H7 (cell line): Measurements from ENCODE around the gene TBC1D22B. TPM values are rescaled to one million over a fixed set of nuclear protein-coding genes. Genes with fewer than 3 reads are reported as not detected.
"Not testable (repeated sequence)": the region's sequence is repeated elsewhere in the genome, so short reads cannot be mapped to it uniquely, and the experiment has no call there.

Experiments used
- DNase-seq: peaks from one replicate; pipeline ENCODE4 v3.0.0; 2012
- H3K27me3 ChIP-seq: 2 replicates; pipeline ENCODE4 v1.6.0; 2011; ENCODE audit warnings: mild to moderate bottlenecking, low read length; ENCODE audit not compliant: control insufficient read depth, insufficient read depth
- H3K36me3 ChIP-seq: replicated peaks from 2 replicates; pipeline ENCODE4 v1.5.1; 2011; ENCODE audit warnings: low read length; ENCODE audit not compliant: control insufficient read depth, insufficient read depth
- H3K4me3 ChIP-seq: 2 replicates; pipeline ENCODE4 v1.5.1; 2011; ENCODE audit warnings: low read depth, mild to moderate bottlenecking, control low read depth, low read length, moderate library complexity; ENCODE audit not compliant: insufficient read depth
- total RNA-seq: library from RNA; depleted of rRNA; stranded (reverse); fragments of >200 nt; shearing (Covaris generic); gene quantifications from 2 replicates; pipeline ENCODE4 v1.2.3, GENCODE V29; 2014

Gene TBC1D22B
- total RNA-seq, 1 experiment from 2014 or later, result 14.5 TPM

DNA sequence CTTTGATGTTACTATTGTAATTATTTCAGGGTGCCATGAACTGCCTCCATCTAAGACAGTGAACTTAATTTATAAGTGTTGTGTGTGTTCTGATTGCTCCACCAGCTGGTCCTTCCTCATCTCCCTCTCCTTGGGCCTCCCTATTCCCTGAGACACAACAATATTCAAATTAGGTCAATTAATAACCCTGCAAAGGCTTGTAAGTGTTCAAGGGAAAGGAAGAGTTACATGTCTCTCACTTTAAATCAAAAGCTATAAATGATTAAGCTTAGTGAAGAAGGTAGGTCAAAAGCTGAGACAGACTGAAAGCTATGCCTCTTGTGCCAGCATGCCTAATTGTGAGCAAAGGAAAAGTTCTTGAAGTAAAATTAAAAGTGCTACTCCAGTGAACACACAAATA lies 35.9 kb downstream of the TBC1D22B start:
- no peaks in the 10 kb centered on the region for H3K27me3 ChIP-seq
- no peak overlapping the region for H3K4me3 ChIP-seq
- DNase-seq, result no peak
- peaks cover 15% of the 10 kb centered on the region for H3K36me3 ChIP-seq

DNA sequence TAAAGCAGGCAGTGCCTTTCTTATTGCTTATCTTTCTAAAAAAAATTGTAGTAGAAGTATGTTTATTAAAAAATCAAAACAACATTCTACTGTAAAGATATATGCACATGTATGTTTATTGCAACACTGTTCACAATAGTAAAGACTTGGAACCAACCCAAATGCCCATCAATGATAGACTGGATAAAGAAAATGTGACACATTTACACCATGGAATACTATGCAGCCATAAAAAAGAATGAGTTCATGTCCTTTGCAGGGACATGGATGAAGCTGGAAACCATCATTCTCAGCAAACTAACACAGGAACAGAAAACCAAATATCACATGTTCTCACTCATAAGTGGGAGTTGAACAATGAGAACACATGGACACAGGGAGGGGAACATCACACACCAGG lies 40.1 kb downstream of the TBC1D22B start:
- H3K4me3 ChIP-seq, DNase-seq, H3K36me3 ChIP-seq, H3K27me3 ChIP-seq: not testable (repeated sequence)

DNA sequence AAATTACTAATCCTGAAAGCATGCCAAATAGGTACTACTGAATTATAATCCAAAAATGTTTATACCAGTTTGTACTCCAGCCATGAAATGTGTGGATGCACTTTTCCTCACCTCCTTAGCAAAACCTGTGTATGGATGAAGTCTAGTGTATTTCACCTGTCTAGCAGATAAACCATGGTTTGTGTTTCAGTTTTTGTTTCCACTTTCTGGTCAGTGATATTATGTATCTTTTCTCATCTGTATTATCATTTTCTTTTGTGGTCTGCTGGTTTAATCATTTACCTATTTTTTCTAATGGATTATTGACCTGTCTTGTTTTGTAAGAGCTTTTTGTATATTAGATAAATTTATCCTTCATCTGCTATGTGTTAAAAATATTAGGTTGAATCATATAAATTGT lies 41.4 kb downstream of the TBC1D22B start:
- Histone ChIP-seq H3K36me3 (peaks cover 5% of the 10 kb centered on the region; the same call in 1 of the 2 replicates), H3K4me3 (no peak overlapping the region), H3K27me3 (no peaks in the 10 kb centered on the region)
- no peak for DNase-seq

DNA sequence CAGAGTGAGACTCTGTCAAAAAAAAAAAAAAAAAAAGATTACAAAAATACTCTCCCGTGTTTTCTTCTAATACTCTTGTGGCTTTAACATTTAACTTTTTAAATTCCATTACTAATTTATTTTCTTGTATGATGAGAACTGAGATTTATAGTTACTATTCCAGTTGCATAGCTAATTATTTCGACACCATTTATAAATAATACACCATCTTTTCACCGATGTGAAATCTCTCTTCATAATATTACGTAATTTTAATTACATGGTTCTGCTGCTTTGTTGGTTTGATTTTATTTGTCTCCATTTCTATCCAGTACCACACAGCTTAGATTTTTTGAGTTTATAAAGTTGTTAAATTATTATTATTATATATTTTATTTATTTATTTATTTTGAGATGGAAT lies 42.4 kb downstream of the TBC1D22B start:
- DNase-seq, result no peak
- Histone ChIP-seq H3K4me3 (no peak overlapping the region), H3K27me3 (no peaks in the 10 kb centered on the region), H3K36me3 (peaks cover 5% of the 10 kb centered on the region; the same call in 1 of the 2 replicates)

DNA sequence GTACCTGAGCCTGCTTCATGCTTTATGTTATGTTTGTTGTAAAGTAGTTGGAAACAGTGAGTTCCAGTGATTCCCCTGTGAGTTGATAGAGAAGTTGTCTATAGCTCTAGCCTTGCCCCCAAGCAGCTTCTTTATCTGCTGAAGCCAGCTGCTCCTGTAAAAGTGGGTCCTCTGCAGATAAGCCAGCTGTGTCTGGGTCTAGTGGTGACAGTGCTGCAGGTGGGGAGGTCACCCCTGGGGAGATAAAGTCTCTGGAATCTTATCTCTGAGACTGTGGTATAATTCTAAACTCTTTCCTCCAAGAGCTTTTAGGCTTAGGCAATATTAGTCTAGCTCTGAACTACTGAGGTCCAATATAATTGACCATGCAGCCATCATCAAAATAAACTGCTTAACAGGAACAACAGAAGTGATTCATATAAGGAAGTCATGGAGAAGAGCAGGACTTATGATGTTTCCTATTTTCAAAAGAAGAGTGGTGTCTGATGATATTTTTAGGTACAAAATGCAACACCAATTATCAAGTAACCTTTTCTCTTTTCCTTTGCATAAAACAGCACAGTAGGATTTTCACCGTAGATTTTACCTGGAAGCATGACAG lies 44.6 kb downstream of the TBC1D22B start:
- DNase-seq, result no peak
- Histone ChIP-seq H3K4me3 (no peak overlapping the region), H3K36me3 (peaks cover 10% of the 10 kb centered on the region), H3K27me3 (no peaks in the 10 kb centered on the region)

DNA sequence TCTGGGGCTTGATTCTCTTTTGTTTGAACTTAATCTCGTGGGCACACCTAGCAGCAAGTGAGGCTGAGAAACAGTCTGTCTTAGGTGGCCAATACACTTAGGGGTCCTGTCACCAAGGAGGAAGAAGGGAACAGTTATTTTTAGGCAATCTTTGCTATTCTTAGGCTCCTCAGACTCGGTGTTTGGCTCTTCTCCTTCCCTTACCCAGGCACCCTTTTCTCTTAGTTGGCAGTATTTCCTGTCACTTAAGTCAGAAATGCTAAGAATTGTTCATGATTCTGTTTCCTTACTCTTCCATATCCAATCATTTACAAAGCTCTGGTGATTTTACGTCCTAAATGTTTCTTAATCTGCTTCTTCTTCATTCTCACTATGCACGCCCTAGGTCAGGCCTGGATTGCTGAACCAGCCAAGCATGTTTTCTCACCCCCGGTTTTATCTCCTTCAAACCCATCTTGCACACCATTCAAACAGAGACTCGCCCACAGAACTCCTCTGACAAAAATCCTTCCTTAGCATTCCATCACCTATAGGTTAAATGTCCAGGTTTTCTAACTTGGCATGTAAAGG lies 45.6 kb downstream of the TBC1D22B start:
- DNase-seq, result no peak
- Histone ChIP-seq H3K4me3 (no peak overlapping the region), H3K36me3 (peaks cover 10% of the 10 kb centered on the region), H3K27me3 (no peaks in the 10 kb centered on the region)

DNA sequence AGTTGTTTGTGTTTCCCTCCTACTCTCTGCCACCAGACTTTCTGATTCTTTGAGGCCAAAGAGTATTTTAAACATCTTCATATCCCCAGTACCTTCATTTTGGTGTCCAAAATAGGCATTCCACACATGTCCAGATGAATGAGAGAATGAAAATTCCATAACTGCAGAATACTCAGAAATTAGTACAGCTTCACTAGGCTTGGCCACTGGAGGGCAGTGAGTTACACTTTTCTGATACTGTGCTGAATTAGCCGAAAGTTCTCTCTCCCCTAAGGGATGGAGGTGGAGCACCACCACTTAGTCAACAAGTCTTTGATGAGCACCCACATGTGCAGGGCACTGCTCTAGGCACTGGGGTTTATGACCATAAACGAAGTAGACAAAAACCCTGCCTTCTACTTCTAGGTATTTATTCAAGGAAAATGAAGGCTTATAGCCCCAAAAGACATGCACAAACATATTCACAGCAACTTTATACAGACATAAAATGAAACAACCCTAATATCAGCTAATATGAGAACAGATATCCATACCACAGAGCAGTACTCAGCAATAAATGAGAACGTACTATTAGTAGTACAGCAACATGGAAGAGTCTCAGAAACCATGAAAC lies 46.4 kb downstream of the TBC1D22B start:
- H3K36me3 ChIP-seq, result peaks cover 10% of the 10 kb centered on the region
- H3K4me3 ChIP-seq, result no peak overlapping the region
- H3K27me3 ChIP-seq, result no peaks in the 10 kb centered on the region
- DNase-seq, result peak; percentile 46

DNA sequence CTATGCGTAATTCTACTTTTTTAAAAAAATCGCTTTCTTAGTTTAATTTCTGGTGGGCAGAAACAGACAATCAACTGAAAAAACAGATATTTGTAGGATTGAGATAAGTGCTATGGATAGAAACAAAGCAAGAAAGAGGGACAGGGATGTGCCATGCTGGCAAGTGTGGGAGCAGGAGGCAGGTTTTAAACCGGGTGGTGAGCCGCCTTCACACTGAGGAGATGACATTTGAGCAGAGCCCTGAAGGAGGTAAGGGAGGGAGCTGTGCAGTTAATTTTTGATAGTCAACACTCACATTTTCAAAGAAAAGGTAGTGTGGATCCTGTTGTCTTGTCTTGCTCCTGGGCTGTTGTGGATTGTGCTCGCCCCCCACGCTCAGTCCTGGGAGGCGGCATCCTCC lies 47.2 kb downstream of the TBC1D22B start:
- H3K27me3 ChIP-seq, result no peaks in the 10 kb centered on the region
- no peak overlapping the region for H3K4me3 ChIP-seq
- no peak for DNase-seq
- peaks cover 10% of the 10 kb centered on the region for H3K36me3 ChIP-seq

DNA sequence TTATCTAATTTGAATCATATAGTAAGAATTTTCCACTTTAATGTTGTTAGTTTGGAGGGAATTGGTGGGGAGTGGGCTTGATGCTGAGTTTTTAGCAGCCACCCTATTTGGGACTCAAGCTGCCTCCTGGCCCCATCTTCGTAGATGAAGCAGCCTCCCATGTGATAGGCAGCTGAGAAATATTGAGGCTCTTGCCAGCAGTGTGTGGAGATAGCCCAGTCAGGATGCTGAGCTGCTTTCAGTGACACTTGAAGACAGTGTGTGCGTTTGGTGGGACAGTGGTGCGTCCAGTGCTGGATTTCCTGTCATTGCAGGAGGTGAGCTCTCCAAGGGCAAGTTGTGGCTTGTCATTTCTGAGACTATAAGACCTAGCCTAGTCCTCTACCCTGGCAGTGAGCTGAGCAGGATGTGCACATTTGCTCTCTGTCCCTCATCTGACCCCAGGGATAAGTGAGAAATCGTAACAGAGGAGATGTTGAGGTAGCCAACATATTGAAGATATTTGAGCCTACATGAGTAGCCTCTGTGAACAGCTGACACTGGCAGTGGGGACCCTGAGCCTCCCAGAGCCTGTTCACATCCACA lies 48.4 kb downstream of the TBC1D22B start:
- Histone ChIP-seq H3K4me3 (no peak overlapping the region), H3K36me3 (peaks cover 10% of the 10 kb centered on the region), H3K27me3 (no peaks in the 10 kb centered on the region)
- no peak for DNase-seq

DNA sequence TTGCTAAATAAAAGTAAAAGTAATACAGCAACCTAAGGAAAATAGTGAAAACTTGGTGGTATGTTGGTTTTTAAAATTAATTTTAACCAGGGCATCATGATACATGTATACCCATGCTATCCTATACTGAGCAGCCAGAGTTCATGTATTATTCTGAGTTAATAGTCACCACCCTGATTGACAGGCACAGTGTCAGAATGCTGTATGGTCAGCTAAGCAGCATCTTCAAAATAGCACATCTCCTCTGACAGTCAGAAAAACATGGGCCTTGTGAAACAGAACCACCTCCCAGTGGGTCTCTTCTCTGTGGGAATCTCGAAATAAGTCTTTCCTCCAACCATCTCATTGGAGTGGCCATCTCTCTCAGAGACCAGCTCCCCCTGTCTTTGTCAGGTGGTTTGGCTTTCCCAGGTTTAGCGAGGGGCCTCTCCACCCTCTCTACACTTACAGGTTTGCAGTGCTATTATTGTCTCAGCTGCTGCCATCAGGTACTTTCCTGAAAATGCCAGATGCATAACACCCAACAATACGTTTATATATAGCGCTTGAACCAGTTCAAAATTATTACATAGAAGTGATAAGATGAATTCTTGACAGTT lies 49.2 kb downstream of the TBC1D22B start:
- no peaks in the 10 kb centered on the region for H3K27me3 ChIP-seq
- DNase-seq, result peak; percentile 33

DNA sequence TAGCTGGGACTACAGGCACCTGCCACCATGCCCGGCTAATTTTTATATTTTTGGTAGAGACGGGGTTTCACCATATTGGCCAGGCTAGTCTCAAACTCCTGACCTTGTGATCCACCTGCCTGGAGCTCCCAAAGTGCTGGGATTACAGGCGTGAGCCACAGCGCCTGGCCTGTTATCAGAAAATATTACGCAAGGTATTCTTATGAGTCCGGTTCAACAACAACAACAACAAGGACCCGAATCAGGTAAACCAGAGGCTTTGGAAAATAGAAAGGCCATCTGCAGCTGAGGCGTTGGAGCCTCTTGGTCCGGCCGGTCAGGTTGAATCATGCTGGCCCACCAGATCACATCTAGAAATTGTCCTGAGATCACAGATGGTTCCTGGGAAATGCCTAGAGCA lies 49.9 kb downstream of the TBC1D22B start:
- DNase-seq, H3K4me3 ChIP-seq, H3K27me3 ChIP-seq: not testable (repeated sequence)
- peaks cover 12% of the 10 kb centered on the region for H3K36me3 ChIP-seq

More for the DNA sequence above, 49.2 kb downstream of the TBC1D22B start:
- Histone ChIP-seq H3K36me3 (peaks cover 10% of the 10 kb centered on the region), H3K4me3 (no peak overlapping the region)

DNA sequence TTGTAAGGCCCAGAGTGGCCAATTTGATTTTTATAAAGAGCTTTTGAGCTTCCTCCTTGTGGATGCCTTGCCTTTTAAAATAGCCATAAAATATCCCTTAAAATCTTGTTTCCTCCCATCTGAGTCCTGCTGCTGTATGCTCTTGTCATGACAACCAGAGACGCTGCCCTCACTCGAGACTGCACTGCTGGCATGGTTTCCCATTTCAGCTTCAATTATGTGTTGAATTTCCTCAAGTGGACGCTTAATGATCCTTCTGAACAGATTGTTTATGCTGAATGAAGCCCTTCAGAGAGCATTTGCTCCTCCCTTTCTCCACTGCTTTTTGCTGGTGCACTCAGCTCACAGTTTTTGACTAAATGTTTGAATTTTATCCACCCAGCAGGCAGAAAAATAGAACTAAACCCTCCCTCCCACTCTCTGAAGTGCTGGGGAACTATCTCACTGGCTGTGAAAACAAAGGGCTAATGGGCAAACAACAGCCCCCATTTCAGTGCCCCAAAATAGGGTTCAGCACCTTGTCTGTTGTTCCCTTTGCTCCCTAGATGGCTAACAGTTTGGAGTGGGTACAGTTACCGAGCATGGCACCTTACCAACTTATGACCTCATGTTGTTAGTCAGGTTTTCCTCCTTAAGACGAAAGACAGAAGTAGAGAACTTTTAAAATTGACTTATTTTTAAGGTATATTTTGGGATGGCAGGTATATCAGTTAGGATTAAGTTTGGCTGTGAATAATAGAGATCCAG lies 50.7 kb downstream of the TBC1D22B start:
- Histone ChIP-seq H3K4me3 (no peak overlapping the region), H3K36me3 (peaks cover 11% of the 10 kb centered on the region), H3K27me3 (no peaks in the 10 kb centered on the region)
- DNase-seq, result no peak

DNA sequence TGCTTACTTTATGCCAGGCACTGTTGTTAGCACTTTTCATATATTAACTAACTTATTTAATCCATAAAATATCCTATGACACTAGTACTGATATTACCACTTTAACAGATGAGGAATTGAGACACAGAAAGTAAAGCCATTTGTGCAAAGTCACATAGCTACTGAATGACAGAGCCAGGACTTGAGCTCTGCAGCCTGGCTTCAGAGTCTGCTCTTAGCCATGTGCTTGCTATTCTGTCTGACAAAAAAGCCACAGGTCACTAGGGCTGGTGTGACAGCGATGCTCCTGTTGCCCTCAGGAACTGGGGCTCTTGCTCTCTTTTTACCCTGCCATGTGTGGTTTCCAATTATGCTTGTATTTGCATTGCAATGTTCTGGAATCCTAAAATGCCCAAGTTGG lies 51.5 kb downstream of the TBC1D22B start:
- Histone ChIP-seq H3K36me3 (peaks cover 13% of the 10 kb centered on the region), H3K27me3 (no peaks in the 10 kb centered on the region), H3K4me3 (no peak overlapping the region)
- DNase-seq, result no peak

DNA sequence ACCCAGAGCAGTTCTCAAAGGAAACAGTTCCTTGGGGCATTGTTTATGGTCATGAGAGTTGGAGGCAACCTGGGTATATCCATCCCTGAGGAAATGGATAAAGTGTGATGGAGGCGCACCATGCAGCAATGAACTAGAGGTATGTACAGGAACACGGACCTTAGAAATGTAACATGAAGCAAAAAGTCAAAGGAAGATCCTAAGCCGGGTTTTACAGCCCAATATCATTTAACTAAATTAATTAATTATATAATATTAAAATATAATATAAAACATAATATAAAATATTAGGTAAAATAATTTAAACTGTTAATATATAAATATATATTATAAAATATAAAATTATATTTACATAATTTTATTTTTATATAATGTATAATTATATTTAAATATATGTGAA lies 52.1 kb downstream of the TBC1D22B start:
- no peak overlapping the region for H3K4me3 ChIP-seq
- DNase-seq, result no peak
- peaks cover 12% of the 10 kb centered on the region for H3K36me3 ChIP-seq
- no peaks in the 10 kb centered on the region for H3K27me3 ChIP-seq
